Measurements from ENCODE around the gene CORO6. TPM values are rescaled to one million over a fixed set of nuclear protein-coding genes. Genes with fewer than 3 reads are reported as not detected.
A peak's percentile ranks its signal among the peaks of the same experiment; 100 is the strongest.

CORO6 gene
- total and polyA plus RNA-seq, 2 of the 13 experiments (the other 11 are each of a cell fraction or from before 2014, with no cell fraction given), result 0.42 to 0.82 TPM

DNA sequence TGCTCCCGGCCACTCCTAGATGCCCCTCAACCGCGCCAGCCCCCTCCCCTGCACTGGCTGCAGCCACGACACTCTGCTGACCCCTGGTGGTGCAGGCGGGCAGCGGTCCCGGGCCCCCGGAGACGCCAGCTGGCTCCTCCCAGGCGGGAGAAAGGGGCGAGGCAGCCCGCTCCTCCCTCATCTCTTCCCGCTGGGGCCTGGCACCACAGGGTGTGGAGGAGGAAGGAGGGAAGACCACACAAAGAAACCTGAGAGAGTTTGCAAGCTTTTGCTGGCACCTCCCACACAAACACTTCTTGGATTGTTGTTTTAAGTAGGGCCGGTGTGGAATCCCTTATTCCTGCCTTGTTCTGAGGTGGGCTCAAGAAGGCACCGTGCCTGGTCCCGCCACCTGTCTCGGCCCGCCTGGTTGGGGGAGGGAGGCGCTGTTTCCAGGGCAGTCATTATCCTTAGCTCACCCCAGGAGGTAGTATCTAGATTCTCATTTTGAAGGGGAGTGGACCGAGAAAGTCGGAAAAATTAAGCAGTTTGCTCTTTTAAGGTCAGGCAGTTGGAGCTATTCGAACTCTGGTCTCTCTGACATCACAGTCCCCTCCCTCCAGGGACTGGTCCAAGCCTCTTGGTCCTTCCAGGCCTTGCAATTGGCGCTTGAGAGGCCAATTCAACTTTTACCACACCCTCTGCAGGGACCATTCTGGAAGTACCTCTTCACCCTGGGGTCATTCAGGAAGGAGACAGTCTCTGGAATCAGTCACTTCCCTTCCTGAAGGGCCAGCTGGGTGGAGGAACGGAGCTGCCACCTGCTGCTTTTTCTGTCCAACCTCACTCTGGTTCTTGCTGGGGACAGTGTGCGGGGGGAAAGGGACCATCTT, 30.7 kb downstream of the CORO6 start (continued):
- TF ChIP-seq, protein P1, sequence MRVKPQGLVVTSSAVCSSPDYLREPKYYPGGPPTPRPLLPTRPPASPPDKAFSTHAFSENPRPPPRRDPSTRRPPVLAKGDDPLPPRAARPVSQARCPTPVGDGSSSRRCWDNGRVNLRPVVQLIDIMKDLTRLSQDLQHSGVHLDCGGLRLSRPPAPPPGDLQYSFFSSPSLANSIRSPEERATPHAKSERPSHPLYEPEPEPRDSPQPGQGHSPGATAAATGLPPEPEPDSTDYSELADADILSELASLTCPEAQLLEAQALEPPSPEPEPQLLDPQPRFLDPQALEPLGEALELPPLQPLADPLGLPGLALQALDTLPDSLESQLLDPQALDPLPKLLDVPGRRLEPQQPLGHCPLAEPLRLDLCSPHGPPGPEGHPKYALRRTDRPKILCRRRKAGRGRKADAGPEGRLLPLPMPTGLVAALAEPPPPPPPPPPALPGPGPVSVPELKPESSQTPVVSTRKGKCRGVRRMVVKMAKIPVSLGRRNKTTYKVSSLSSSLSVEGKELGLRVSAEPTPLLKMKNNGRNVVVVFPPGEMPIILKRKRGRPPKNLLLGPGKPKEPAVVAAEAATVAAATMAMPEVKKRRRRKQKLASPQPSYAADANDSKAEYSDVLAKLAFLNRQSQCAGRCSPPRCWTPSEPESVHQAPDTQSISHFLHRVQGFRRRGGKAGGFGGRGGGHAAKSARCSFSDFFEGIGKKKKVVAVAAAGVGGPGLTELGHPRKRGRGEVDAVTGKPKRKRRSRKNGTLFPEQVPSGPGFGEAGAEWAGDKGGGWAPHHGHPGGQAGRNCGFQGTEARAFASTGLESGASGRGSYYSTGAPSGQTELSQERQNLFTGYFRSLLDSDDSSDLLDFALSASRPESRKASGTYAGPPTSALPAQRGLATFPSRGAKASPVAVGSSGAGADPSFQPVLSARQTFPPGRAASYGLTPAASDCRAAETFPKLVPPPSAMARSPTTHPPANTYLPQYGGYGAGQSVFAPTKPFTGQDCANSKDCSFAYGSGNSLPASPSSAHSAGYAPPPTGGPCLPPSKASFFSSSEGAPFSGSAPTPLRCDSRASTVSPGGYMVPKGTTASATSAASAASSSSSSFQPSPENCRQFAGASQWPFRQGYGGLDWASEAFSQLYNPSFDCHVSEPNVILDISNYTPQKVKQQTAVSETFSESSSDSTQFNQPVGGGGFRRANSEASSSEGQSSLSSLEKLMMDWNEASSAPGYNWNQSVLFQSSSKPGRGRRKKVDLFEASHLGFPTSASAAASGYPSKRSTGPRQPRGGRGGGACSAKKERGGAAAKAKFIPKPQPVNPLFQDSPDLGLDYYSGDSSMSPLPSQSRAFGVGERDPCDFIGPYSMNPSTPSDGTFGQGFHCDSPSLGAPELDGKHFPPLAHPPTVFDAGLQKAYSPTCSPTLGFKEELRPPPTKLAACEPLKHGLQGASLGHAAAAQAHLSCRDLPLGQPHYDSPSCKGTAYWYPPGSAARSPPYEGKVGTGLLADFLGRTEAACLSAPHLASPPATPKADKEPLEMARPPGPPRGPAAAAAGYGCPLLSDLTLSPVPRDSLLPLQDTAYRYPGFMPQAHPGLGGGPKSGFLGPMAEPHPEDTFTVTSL (CRISPR knock-in tag; IDR thresholded peaks at IDR 0.05; ENCODE audit: borderline replicate concordance), result peak; percentile 38; the same call in 1 of the 2 replicates
- TF ChIP-seq RELA (CRISPR knock-in tag; IDR thresholded peaks at IDR 0.05) (no peak), ZFP90 (CRISPR knock-in tag; IDR thresholded peaks at IDR 0.05; ENCODE audit: borderline replicate concordance) (no peak), ZNF251 (CRISPR knock-in tag; IDR thresholded peaks at IDR 0.05) (no peak), EEA1 (CRISPR knock-in tag; IDR thresholded peaks at IDR 0.05; ENCODE audit: borderline replicate concordance) (no peak), PRDM10 (CRISPR knock-in tag; IDR thresholded peaks at IDR 0.05; ENCODE audit: low read depth) (no peak; the same call in 1 of the 2 replicates), CBX5 (CRISPR knock-in tag; IDR thresholded peaks at IDR 0.05; ENCODE audit: borderline replicate concordance) (peak; percentile 78; the same call in 1 of the 2 replicates), ZFP1 (CRISPR knock-in tag; IDR thresholded peaks at IDR 0.05) (no peak), ZFX (CRISPR knock-in tag; IDR thresholded peaks at IDR 0.05; ENCODE audit: low read depth) (peak; percentile 61), REXO4 (CRISPR knock-in tag; IDR thresholded peaks at IDR 0.05; ENCODE audit: borderline replicate concordance) (no peak), ZBTB1 (CRISPR knock-in tag; IDR thresholded peaks at IDR 0.05; ENCODE audit: borderline replicate concordance) (no peak), MEIS1 (CRISPR knock-in tag; IDR thresholded peaks at IDR 0.05; ENCODE audit: borderline replicate concordance) (no peak)
- TF ChIP-seq, protein P2, sequence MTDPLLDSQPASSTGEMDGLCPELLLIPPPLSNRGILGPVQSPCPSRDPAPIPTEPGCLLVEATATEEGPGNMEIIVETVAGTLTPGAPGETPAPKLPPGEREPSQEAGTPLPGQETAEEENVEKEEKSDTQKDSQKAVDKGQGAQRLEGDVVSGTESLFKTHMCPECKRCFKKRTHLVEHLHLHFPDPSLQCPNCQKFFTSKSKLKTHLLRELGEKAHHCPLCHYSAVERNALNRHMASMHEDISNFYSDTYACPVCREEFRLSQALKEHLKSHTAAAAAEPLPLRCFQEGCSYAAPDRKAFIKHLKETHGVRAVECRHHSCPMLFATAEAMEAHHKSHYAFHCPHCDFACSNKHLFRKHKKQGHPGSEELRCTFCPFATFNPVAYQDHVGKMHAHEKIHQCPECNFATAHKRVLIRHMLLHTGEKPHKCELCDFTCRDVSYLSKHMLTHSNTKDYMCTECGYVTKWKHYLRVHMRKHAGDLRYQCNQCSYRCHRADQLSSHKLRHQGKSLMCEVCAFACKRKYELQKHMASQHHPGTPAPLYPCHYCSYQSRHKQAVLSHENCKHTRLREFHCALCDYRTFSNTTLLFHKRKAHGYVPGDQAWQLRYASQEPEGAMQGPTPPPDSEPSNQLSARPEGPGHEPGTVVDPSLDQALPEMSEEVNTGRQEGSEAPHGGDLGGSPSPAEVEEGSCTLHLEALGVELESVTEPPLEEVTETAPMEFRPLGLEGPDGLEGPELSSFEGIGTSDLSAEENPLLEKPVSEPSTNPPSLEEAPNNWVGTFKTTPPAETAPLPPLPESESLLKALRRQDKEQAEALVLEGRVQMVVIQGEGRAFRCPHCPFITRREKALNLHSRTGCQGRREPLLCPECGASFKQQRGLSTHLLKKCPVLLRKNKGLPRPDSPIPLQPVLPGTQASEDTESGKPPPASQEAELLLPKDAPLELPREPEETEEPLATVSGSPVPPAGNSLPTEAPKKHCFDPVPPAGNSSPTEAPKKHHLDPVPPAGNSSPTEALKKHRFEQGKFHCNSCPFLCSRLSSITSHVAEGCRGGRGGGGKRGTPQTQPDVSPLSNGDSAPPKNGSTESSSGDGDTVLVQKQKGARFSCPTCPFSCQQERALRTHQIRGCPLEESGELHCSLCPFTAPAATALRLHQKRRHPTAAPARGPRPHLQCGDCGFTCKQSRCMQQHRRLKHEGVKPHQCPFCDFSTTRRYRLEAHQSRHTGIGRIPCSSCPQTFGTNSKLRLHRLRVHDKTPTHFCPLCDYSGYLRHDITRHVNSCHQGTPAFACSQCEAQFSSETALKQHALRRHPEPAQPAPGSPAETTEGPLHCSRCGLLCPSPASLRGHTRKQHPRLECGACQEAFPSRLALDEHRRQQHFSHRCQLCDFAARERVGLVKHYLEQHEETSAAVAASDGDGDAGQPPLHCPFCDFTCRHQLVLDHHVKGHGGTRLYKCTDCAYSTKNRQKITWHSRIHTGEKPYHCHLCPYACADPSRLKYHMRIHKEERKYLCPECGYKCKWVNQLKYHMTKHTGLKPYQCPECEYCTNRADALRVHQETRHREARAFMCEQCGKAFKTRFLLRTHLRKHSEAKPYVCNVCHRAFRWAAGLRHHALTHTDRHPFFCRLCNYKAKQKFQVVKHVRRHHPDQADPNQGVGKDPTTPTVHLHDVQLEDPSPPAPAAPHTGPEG (CRISPR knock-in tag; IDR thresholded peaks at IDR 0.05), result no peak
